Esophagus muscularis mucosa (tissue), 4 donors: Measurements from ENCODE around the gene RAB10.

ENCODE experiments used
- CTCF ChIP-seq, 3 experiments: fragments of 200-600 bp in 2 of 3; fragments of 450-650 bp in 1 of 3; sonication (generic) in 2 of 3; IDR thresholded peaks; one replicate each; pipeline ENCODE4 v1.5.1; 2017 to 2019; ENCODE audit warnings: antibody characterized with exemption in 3 of 3, mild to moderate bottlenecking in 2 of 3, moderate library complexity in 1 of 3
- EP300 ChIP-seq: sonication (generic); formaldehyde crosslinking; IDR thresholded peaks from one replicate; pipeline ENCODE4 v1.6.1; 2017; ENCODE audit warnings: antibody characterized with exemption
- POLR2A ChIP-seq: fragments of 450-650 bp; IDR thresholded peaks from one replicate; pipeline ENCODE4 v1.6.1; 2017; ENCODE audit warnings: antibody characterized with exemption, moderate library complexity, mild to moderate bottlenecking, low read depth

GRCh38 chr2:26078939-26079338 is 45.1 kb downstream of the RAB10 start:
- TF ChIP-seq POLR2A = no peak
- TF ChIP-seq CTCF (IDR thresholded peaks at IDR 0.05) = no peak
- TF ChIP-seq EP300 = no peak
